HL-60 (cell line): ENCODE results near the gene L3MBTL3.

Experiments
- GABPA ChIP-seq: IDR thresholded peaks from 2 replicates; pipeline ENCODE4 v1.6.1; 2012; ENCODE audit warnings: low read depth
- POLR2AphosphoS5 ChIP-seq: IDR thresholded peaks from 2 replicates; pipeline ENCODE4 v1.6.1; 2012; ENCODE audit warnings: low read depth
- SPI1 ChIP-seq: IDR thresholded peaks from 2 replicates; pipeline ENCODE4 v1.6.1; 2012; ENCODE audit warnings: low read depth, mild to moderate bottlenecking, borderline replicate concordance
- TF ChIP-seq, protein P1 (sequence below): IDR thresholded peaks from one replicate; pipeline ENCODE4 v1.5.1; 2011; ENCODE audit warnings: low read length, control low read depth, inconsistent platforms; ENCODE audit not compliant: insufficient read depth
- TF ChIP-seq, protein P2 (sequence below): IDR thresholded peaks from 2 replicates; pipeline ENCODE4 v1.6.1; 2012; ENCODE audit warnings: low read depth; ENCODE audit not compliant: insufficient replicate concordance

DNA sequence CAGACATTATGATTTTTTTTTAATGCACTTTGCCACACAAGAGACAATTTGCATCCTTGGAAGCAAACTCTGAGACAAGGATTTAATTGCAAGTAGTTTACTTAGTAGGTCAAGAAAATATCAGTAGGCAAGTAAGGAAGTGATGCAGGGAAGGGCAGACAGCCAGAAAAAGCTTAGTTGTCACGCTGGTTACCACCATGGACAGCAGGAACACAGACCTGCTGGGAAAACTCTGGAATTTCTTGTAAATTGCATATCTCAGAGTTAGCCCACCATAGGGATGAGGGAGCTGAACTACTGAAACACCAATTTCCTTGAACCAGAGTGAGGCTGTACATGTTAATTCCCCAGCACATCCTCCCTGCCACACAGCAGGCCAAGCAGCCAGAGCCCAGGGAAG, 92.7 kb downstream of the L3MBTL3 start:
- TF ChIP-seq POLR2AphosphoS5 = no peak
- TF ChIP-seq, protein P1, sequence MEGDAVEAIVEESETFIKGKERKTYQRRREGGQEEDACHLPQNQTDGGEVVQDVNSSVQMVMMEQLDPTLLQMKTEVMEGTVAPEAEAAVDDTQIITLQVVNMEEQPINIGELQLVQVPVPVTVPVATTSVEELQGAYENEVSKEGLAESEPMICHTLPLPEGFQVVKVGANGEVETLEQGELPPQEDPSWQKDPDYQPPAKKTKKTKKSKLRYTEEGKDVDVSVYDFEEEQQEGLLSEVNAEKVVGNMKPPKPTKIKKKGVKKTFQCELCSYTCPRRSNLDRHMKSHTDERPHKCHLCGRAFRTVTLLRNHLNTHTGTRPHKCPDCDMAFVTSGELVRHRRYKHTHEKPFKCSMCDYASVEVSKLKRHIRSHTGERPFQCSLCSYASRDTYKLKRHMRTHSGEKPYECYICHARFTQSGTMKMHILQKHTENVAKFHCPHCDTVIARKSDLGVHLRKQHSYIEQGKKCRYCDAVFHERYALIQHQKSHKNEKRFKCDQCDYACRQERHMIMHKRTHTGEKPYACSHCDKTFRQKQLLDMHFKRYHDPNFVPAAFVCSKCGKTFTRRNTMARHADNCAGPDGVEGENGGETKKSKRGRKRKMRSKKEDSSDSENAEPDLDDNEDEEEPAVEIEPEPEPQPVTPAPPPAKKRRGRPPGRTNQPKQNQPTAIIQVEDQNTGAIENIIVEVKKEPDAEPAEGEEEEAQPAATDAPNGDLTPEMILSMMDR = no peak
- TF ChIP-seq, protein P2, sequence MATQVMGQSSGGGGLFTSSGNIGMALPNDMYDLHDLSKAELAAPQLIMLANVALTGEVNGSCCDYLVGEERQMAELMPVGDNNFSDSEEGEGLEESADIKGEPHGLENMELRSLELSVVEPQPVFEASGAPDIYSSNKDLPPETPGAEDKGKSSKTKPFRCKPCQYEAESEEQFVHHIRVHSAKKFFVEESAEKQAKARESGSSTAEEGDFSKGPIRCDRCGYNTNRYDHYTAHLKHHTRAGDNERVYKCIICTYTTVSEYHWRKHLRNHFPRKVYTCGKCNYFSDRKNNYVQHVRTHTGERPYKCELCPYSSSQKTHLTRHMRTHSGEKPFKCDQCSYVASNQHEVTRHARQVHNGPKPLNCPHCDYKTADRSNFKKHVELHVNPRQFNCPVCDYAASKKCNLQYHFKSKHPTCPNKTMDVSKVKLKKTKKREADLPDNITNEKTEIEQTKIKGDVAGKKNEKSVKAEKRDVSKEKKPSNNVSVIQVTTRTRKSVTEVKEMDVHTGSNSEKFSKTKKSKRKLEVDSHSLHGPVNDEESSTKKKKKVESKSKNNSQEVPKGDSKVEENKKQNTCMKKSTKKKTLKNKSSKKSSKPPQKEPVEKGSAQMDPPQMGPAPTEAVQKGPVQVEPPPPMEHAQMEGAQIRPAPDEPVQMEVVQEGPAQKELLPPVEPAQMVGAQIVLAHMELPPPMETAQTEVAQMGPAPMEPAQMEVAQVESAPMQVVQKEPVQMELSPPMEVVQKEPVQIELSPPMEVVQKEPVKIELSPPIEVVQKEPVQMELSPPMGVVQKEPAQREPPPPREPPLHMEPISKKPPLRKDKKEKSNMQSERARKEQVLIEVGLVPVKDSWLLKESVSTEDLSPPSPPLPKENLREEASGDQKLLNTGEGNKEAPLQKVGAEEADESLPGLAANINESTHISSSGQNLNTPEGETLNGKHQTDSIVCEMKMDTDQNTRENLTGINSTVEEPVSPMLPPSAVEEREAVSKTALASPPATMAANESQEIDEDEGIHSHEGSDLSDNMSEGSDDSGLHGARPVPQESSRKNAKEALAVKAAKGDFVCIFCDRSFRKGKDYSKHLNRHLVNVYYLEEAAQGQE = peak; percentile 17
- TF ChIP-seq GABPA = no peak
- TF ChIP-seq SPI1 = no peak
